HFF-Myc (cell line): ENCODE data around the gene PPP1R12B.
"Not testable (repeated sequence)": the region's sequence is repeated elsewhere in the genome, so short reads cannot be mapped to it uniquely, and the experiment has no call there.

Experiments used
- DNase-seq: peaks from one replicate; pipeline ENCODE4 v3.0.0-alpha.2; 2011; ENCODE audit warnings: low read depth; ENCODE audit errors: extremely low read depth
- H3K4me3 ChIP-seq: replicated peaks from 2 replicates; pipeline ENCODE4 v1.5.1; 2011; ENCODE audit warnings: low read depth, mild to moderate bottlenecking, control low read depth, low read length
- TF ChIP-seq, protein P1 (sequence below): IDR thresholded peaks from 2 replicates; pipeline ENCODE4 v1.5.1; 2012; ENCODE audit warnings: mild to moderate bottlenecking, low read depth, low read length, control low read depth; ENCODE audit errors: missing control alignments

The PPP1R12B gene

DNA sequence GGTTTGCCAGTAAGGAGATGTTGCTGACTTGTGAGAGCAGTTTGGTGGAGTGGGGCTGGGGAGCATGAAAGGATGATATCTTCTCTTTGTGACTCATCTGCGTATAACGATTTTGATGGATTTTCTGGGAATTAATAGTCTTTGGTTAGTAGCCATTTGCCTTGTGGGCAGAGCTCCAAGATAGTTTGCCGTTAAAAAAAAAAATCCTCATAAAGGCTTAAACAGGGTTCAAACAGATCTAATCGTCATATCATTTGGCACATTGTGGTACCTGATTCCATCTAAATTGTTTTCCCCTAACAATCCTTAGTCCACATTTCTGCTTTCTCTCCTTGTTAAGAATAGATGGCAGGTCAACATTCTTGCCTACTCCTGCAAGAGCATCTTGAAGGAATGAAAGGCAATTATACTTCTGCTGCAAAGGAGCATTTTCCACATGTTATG, 168.0 kb downstream of the PPP1R12B start:
- DNase-seq, result peak; percentile 21
- TF ChIP-seq, protein P1, sequence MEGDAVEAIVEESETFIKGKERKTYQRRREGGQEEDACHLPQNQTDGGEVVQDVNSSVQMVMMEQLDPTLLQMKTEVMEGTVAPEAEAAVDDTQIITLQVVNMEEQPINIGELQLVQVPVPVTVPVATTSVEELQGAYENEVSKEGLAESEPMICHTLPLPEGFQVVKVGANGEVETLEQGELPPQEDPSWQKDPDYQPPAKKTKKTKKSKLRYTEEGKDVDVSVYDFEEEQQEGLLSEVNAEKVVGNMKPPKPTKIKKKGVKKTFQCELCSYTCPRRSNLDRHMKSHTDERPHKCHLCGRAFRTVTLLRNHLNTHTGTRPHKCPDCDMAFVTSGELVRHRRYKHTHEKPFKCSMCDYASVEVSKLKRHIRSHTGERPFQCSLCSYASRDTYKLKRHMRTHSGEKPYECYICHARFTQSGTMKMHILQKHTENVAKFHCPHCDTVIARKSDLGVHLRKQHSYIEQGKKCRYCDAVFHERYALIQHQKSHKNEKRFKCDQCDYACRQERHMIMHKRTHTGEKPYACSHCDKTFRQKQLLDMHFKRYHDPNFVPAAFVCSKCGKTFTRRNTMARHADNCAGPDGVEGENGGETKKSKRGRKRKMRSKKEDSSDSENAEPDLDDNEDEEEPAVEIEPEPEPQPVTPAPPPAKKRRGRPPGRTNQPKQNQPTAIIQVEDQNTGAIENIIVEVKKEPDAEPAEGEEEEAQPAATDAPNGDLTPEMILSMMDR, result no peak
- no peak overlapping the region for H3K4me3 ChIP-seq

DNA sequence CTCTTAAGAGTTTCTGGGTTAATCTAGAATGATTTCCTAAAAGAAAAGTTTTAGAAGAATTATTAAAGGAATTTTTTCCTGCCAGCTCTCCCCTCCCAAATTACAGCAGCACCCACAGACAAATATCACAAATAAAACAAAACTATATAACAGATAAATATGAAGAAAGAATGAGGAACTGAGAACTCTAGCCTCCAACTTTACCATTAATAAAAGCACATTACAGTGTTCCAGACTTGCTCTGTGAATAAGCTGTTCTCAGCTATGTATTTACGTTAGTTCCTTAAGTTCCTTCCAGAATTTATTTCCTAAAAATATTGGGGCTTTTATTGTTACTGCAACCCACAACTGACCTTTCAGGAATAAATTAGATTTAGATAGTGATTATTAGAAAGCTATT, 168.6 kb downstream of the PPP1R12B start:
- DNase-seq, H3K4me3 ChIP-seq: not testable (repeated sequence)

DNA sequence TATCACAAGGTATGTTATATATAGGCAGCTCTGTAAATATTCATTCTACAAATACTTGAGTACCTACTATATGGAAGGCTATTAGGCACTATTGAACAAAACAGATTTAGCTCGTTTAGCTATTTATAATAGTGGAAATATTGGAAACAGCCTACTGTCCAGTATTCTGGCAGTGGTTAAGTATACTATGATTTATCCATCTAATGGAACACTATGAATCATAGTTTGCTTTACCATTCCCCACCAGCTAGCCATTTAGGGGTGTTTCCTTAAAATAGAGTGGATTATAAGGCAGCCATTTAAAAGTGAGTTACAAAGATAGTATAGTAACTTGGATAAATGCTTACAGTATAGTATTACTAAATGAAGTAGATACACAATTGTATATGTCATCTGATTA, 169.7 kb downstream of the PPP1R12B start:
- not testable (repeated sequence) for H3K4me3 ChIP-seq, DNase-seq

DNA sequence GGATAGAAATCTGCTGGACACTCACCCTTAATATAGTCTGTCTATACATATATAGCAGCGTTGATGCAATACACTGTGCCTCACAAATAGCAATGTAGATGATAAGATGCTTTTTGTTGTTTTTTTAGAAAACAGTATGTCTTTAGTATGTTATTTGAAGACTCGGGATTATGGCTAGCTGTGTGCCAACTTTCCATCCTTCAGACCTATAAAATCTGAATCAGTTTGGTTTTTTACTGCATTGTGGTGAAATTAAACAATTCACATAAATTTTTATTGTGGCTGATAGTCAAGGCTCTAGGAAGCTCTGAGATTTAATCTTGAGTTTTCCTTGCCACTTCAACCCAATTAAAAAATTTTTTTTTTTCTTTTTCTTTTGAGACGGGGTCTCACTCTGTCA, 170.4 kb downstream of the PPP1R12B start:
- DNase-seq, H3K4me3 ChIP-seq: not testable (repeated sequence)

DNA sequence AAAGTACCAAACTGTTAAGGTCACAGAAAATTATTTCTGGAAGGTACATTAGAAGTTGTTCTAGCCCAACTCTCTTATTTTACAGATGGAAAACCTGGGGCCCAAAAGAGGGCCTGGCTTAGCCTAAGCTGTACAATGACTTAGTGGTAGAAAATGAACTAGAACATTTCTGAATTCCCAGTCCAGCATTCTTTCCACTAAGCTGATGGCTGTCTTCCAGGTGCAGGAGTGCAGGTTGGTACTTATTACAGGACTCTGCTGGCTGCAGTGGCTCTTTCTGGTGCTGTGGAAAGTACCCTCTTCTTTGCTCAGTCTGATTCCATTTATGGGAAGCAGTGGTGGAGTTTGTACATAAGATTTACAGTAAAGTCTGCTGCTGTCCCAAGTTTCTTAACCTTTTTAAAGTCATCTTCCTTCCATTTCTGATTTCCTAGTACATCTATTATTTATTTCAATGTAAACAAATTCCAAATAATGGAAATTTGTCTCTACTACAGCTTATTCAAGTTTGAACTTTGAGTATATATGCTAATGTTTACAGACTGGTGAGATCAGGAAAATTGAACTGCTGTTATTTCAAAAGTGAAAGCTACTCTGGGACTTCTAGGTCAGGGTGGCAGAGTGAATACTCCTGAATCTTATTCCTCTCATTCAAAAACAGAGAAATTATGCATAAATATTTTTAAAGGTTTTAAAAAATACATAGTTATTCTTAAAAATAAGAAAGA, 171.8 kb downstream of the PPP1R12B start:
- H3K4me3 ChIP-seq, DNase-seq: not testable (repeated sequence)

DNA sequence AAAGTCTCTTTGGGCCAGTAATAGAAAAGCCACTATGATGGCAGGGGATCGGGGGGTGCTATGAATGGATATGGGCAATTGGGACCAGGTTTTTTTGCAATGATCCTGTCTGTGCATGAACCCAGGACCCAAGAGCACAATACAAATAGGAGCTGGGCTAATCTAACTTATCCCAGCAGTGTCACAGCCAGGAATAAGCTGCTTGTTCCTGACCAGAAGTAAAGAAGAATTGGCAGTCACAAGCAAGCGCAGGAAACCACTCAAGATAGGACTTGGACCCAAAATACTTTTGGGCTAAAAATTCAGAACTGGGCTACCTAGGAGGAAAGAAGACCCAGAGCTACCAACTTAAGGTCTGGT, 172.3 kb downstream of the PPP1R12B start:
- not testable (repeated sequence) for H3K4me3 ChIP-seq, DNase-seq

DNA sequence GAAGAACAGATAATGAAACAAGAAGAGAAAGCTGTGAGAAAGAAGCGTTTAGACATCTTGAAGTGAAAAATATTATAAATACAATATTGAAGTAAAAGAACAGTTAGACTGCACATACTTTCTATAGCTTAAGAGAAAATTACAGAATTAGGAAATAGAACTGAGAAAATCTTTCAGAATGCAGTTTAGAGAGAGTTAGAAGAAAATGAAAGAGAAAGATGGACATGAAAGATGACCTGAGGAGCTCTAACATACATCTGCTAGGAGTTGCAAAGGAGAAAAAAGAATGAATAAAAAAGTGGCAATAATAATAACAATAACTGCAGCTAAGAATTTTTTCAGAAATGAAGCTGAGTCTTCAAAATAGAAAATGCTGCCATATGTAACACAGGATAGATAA, 173.0 kb downstream of the PPP1R12B start:
- DNase-seq, H3K4me3 ChIP-seq: not testable (repeated sequence)

DNA sequence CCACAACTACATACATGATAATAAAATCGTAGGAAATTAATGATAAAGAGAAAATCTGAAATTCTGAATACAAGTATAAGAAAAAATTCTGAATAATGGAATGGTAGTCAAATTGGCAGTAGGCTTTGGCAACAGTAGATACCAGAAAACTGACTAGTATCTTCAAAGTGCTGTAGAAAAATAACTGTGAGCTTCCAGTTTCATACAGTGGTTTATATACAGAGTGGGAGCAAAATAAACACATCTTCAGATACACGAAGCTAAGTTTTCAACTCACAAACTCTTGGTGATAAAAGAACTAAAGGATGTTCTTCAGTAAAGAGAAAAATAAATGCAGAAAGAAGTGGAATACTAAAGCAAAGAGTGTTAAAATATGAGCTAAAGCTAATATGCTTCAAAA, 173.4 kb downstream of the PPP1R12B start:
- H3K4me3 ChIP-seq, result no peak overlapping the region
- TF ChIP-seq, protein P1, result no peak
- DNase-seq, result no peak

DNA sequence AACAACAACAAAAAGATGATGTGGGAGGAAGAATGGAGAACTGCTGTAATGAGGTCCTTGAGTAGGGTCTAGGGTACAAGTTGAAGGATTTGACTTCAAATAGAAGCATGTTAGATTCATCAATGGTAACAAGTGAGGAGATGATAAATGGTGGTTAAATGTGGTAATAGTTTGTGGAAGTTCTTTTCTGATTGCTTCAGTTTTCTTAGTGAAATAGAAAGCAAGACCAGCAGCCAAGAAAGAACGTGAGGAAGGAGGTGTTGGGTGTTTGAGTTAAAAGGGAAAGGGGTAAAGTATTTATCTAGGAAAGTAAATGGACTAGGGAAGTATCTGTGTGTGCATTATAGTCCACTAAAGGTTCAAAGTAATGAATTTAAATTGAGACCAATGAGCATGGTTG, 177.6 kb downstream of the PPP1R12B start:
- DNase-seq, H3K4me3 ChIP-seq: not testable (repeated sequence)

DNA sequence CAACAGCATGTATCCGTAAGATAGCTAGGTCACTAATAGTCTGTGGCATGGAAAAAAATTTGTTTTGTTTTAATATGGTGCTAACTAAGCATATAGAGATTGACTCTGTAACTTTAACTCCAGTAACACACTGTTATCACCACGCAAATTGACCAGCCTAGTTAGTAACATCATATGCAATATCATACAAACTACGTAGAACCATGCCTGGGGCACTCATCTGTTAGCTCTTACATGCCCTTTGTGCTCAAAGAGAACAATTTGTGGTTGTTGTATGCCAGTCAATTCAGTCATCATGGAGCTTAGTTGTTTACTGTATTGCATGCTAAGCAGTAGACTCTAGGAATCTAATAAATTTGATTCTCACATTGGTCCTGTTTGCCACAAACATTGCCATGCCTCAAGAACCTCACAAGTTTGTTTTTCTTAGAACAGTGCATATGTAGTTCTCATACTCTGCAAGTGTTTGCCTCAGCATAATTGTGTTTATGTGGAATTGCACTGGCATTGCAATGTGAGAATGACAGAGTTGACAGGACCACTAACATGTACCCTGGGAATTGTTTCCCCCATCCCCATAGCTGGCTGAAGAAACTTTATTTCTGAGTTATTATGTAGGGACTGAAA, 179.7 kb downstream of the PPP1R12B start:
- not testable (repeated sequence) for DNase-seq, H3K4me3 ChIP-seq

DNA sequence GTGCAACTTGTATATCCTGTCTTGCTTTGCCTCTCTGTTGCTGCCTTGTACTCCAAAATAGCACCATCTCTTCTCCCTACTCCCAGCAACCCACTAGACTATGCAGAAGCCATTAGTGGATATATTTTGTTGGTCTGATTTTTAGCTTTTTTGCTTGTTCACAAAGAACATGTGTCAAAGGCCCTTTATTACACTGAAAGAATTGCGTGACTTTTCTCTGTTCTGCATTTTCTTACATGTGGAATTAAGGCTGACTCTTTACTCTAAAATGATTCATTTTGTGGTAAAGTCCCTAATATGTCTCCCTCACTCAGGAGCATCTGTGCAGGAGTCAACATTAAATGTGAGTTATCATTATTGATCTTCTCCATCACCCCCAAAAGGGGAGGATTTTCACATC, 182.2 kb downstream of the PPP1R12B start:
- not testable (repeated sequence) for DNase-seq

DNA sequence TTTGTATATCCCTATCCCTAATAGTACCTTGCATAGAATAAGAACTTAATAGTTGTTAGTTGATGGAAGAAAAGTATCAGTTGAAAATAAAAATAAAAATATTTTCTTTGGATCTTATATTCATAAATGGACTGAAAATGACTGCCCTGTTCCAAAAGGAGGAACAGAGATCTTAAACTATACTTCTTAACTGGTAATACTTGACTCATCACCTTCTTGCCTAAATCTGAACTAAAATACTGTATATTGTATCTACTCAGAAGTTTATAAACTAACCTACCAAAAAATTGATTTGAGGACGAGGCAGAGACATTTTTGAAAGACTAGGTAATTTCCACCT, 182.9 kb downstream of the PPP1R12B start:
- H3K4me3 ChIP-seq, result no peak overlapping the region
- TF ChIP-seq, protein P1, result no peak

More for the DNA sequence above, 182.2 kb downstream of the PPP1R12B start:
- not testable (repeated sequence) for H3K4me3 ChIP-seq

DNA sequence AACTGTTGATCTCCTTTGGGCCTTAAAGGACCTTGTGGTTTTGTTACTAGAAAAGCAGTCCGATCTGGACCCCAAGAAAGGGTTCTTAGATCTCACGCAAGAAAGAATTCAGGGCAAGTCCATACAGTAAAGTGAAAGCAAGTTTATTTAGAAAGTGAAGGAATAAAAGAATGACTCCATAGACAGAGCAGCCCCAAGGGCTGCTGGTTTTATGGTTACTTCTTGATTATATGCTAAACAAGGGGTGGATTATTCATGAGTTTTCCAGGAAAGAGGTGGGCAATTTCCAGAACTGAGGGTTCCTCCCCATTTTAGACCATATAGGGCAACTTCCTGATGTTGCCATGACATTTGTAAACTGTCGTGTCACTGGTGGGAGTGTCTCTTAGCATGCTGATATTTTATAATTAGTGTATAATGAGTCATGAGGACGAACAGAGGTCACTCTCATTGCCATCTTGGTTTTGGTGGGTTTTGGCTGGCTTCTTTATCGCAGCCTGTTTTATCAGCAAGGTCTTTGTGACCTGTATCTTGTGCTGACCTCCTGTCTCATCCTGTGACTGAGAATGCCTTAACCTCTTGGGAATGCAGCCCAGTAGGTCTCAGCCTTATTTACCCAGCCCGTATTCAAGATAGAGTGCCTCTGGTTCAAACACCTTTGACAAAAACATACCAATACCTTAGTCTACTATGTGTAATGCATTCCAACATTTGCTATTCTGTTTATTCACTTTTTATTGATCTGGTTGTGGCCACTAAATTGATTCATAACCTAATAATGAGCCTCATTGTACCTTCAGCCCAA, 183.5 kb downstream of the PPP1R12B start:
- not testable (repeated sequence) for H3K4me3 ChIP-seq, DNase-seq

More for the DNA sequence above, 182.9 kb downstream of the PPP1R12B start:
- DNase-seq, result no peak

DNA sequence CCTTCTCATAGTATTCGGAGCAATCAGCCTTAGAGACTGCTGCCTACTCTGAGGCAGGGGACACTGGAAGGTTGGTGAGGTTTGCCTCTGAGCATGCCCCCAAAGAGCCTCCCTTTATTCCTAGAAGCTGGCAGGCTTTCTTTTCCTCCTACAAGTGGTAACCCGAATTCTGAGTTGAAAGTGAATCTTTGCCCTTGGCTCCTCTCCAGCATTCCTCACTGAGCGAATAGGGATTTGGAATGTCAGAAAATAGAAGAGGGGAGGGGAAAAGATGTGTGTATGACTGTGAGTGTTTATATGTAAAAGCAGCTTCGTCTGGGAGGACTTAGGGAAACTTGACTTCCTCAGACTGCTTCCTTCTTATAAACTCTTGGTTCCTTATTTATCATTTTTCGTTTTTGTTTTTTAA, 190.7 kb downstream of the PPP1R12B start:
- H3K4me3 ChIP-seq, DNase-seq: not testable (repeated sequence)

DNA sequence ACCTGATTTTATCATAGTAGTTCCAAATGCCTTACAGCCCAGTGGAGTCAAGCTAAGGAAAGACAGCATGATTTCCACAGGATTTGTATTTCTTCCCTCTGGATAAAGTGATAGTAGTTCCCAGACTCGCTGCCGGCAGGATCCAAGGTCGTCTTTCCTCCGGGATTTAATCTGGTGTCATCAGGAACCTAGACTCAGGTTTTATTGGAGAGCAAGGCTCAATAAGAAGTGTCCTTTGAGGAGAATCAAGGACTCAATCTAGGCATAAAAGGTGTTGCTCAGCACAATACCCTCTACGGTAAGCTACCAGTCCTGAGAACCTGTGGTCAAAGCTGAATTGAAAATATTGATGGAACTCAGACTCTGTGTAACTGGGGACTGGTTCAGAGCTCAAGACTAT, 191.1 kb downstream of the PPP1R12B start:
- not testable (repeated sequence) for H3K4me3 ChIP-seq

More for the DNA sequence above, 191.1 kb downstream of the PPP1R12B start:
- not testable (repeated sequence) for DNase-seq
